DND-41 (cell line): Measurements from ENCODE around the gene UBP1.

ENCODE experiments used
- ATAC-seq: fragments of 200-7000 bp; cut with Tn5 transposase; 3 replicates; pipeline ENCODE4 v1.9.1; 2021; ENCODE audit warnings: low read depth; ENCODE audit not compliant: insufficient read depth
- DNase-seq: peaks from one replicate; pipeline ENCODE4 v3.0.0-alpha.2; 2020
- H2AFZ ChIP-seq: 2 replicates; pipeline ENCODE4 v1.6.0; 2012; ENCODE audit warnings: low read depth, low read length
- H3K27ac ChIP-seq: 2 replicates; pipeline ENCODE4 v1.5.1; 2012; ENCODE audit warnings: low read length, inconsistent platforms
- H3K27me3 ChIP-seq: fragments of 200-600 bp; sonication (generic); 2 replicates; pipeline ENCODE4 v1.6.0; 2012; ENCODE audit warnings: low read length, mild to moderate bottlenecking, inconsistent platforms; ENCODE audit not compliant: insufficient read depth, poor library complexity
- H3K36me3 ChIP-seq: 2 replicates; pipeline ENCODE4 v1.5.1; 2012; ENCODE audit warnings: low read length, inconsistent platforms; ENCODE audit not compliant: insufficient read depth
- H3K4me1 ChIP-seq: 2 replicates; pipeline ENCODE4 v1.5.1; 2012; ENCODE audit warnings: mild to moderate bottlenecking, low read length; ENCODE audit not compliant: insufficient read depth
- H3K4me2 ChIP-seq: 2 replicates; pipeline ENCODE4 v1.6.0; 2012; ENCODE audit warnings: mild to moderate bottlenecking, moderate library complexity, low read length, inconsistent platforms; ENCODE audit not compliant: insufficient read depth
- H3K4me3 ChIP-seq, 2 experiments: fragments of 200-600 bp in 1 of 2; shearing (Covaris generic) in 1 of 2; 2 replicates each; pipeline ENCODE4 v1.5.1; 2012 to 2016; ENCODE audit warnings: inconsistent platforms in 2 of 2, low read length in 2 of 2, mild to moderate bottlenecking in 2 of 2, low read depth in 1 of 2, moderate library complexity in 1 of 2
- H3K79me2 ChIP-seq: 2 replicates; pipeline ENCODE4 v1.6.0; 2012; ENCODE audit warnings: low read length, inconsistent platforms; ENCODE audit not compliant: insufficient read depth
- H3K9ac ChIP-seq: 2 replicates; pipeline ENCODE4 v1.6.0; 2012; ENCODE audit warnings: low read depth, mild to moderate bottlenecking, inconsistent platforms, low read length, moderate library complexity
- H3K9me3 ChIP-seq: 2 replicates; pipeline ENCODE4 v1.5.1; 2012; ENCODE audit warnings: low read length, moderate library complexity, mild to moderate bottlenecking, inconsistent platforms; ENCODE audit not compliant: insufficient read depth, severe bottlenecking
- H4K20me1 ChIP-seq: 2 replicates; pipeline ENCODE4 v1.6.0; 2012; ENCODE audit warnings: low read length; ENCODE audit not compliant: insufficient read depth
- CTCF ChIP-seq: IDR thresholded peaks from 2 replicates; pipeline ENCODE4 v1.5.1; 2012; ENCODE audit warnings: borderline replicate concordance, low read length, moderate library complexity, mild to moderate bottlenecking; ENCODE audit not compliant: poor library complexity, severe bottlenecking; ENCODE audit errors: extremely low read depth
- EZH2 ChIP-seq: IDR thresholded peaks from 3 replicates; pipeline ENCODE4 v1.6.1; 2012; ENCODE audit warnings: borderline replicate concordance, low read depth, mild to moderate bottlenecking, moderate library complexity, low read length, inconsistent platforms; ENCODE audit not compliant: severe bottlenecking

Gene UBP1

GRCh38 chr3:33401781-33402180, 38.4 kb downstream of the UBP1 start:
- H3K36me3 ChIP-seq = peaks cover 92% of the 10 kb centered on the region
- H4K20me1 ChIP-seq = no peaks in the 10 kb centered on the region

GRCh38 chr3:33398410-33398809, 41.8 kb downstream of the UBP1 start:
- no peak overlapping the region for H3K4me2 ChIP-seq
- H3K27me3 ChIP-seq = no peaks in the 10 kb centered on the region
- no peaks in the 10 kb centered on the region for H3K4me1 ChIP-seq
- TF ChIP-seq EZH2 (no peak), CTCF (no peak)
- peaks cover 97% of the 10 kb centered on the region for H3K36me3 ChIP-seq
- no peak overlapping the region for H3K27ac ChIP-seq
- no peaks in the 10 kb centered on the region for H3K79me2 ChIP-seq
- no peak overlapping the region for H3K9ac ChIP-seq
- no peak overlapping the region for H2AFZ ChIP-seq
- H3K4me3 ChIP-seq = no peak overlapping the region
- no peaks in the 10 kb centered on the region for H3K9me3 ChIP-seq
- DNase-seq (no peak), ATAC-seq (no peak)
- H4K20me1 ChIP-seq = no peaks in the 10 kb centered on the region

More at GRCh38 chr3:33401781-33402180, 38.4 kb downstream of the UBP1 start:
- Histone ChIP-seq H3K4me3 (no peak overlapping the region), H3K9ac (no peak overlapping the region), H2AFZ (no peak overlapping the region), H3K27me3 (no peaks in the 10 kb centered on the region), H3K27ac (no peak overlapping the region), H3K4me1 (no peaks in the 10 kb centered on the region), H3K9me3 (no peaks in the 10 kb centered on the region), H3K4me2 (no peak overlapping the region), H3K79me2 (no peaks in the 10 kb centered on the region)
- ATAC-seq (no peak), DNase-seq (no peak)
- TF ChIP-seq CTCF (no peak), EZH2 (no peak)

DNA sequence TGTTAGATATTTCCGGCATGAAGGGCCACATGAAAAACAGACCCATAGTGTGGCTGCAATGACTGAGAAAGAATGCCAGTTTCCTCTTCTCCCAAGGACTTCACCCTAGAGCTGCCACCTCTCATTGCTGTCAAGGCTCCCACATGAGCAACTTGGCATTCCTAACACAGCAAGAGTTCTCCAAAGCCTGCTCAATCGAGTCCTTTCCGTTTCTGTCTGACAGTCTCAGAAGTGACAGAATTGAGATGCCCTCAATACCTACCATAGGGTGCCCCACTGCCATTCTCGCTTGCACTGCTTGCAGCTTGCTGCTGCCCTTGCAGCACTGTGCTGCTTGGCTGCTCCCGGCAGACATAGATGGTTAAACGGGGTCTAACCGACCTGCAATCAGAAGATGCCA, 44.3 kb downstream of the UBP1 start:
- Histone ChIP-seq H3K4me1 (no peaks in the 10 kb centered on the region), H3K27me3 (no peaks in the 10 kb centered on the region), H3K79me2 (no peaks in the 10 kb centered on the region), H3K9me3 (no peaks in the 10 kb centered on the region), H3K4me2 (no peak overlapping the region), H2AFZ (no peak overlapping the region), H3K27ac (no peak overlapping the region), H4K20me1 (no peaks in the 10 kb centered on the region), H3K36me3 (peaks cover 98% of the 10 kb centered on the region), H3K9ac (no peak overlapping the region), H3K4me3 (no peak overlapping the region)
- TF ChIP-seq EZH2 = no peak
- TF ChIP-seq CTCF = no peak
- DNase-seq = no peak
- no peak for ATAC-seq
